ENCODE results near the gene GRIN1. TPM values are rescaled to one million over a fixed set of nuclear protein-coding genes. Genes with fewer than 3 reads are reported as not detected.

GRIN1 gene
- total and polyA plus RNA-seq, 10 of the 15 experiments (the other 5 are each of a cell fraction or from before 2014, with no cell fraction given) = 0.05 to 0.10 (median 0.06) TPM; not detected in 6

DNA sequence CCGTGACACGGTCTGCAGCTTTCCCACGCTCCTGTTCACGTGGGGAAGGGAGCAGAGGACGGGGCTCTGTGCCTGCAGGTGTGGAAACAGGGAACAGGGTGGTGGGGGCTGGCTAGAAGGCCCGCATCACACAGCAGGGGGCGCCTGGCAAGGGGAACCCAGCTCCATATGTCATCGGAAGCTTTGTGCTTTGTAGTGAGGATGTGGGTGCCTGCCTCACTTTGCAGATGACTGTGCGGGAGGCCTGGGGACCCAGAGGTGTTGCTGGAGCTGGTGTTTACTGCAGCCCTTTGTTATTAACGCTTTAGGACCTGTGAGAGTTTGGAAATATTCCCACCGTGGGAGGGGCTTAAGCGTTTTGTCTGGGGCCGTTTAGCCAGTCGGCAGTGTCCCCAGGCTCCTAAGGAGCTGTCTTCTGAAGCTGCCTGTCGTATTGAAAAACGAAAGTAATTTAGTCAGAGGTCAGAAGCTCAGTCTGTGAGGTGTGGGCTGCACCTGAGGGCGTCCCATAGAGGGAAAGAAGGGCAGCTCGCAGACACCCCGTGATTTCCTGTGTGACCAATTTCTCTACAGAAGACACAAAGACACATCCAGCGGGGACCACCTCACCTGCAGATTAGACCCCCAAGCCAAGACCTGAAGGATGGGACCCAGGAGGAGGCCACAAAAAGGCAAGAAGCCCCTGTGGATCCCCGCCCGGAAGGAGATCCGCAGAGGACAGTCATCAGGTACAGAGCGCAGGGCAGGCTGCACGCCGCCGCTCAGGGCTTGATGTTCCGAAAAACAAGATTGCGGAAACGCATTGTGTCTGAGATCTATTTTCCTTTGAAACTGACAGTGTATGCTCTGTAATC, 43.1 kb upstream of the GRIN1 start (continued):
- TF ChIP-seq, protein P1, sequence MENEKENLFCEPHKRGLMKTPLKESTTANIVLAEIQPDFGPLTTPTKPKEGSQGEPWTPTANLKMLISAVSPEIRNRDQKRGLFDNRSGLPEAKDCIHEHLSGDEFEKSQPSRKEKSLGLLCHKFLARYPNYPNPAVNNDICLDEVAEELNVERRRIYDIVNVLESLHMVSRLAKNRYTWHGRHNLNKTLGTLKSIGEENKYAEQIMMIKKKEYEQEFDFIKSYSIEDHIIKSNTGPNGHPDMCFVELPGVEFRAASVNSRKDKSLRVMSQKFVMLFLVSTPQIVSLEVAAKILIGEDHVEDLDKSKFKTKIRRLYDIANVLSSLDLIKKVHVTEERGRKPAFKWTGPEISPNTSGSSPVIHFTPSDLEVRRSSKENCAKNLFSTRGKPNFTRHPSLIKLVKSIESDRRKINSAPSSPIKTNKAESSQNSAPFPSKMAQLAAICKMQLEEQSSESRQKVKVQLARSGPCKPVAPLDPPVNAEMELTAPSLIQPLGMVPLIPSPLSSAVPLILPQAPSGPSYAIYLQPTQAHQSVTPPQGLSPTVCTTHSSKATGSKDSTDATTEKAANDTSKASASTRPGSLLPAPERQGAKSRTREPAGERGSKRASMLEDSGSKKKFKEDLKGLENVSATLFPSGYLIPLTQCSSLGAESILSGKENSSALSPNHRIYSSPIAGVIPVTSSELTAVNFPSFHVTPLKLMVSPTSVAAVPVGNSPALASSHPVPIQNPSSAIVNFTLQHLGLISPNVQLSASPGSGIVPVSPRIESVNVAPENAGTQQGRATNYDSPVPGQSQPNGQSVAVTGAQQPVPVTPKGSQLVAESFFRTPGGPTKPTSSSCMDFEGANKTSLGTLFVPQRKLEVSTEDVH (IDR thresholded peaks at IDR 0.05; ENCODE audit: low read depth, partially characterized antibody) = no peak
- TF ChIP-seq FOXM1 (IDR thresholded peaks at IDR 0.05; ENCODE audit: low read depth, low read length) = peak; percentile 51; the same call in 1 of the 2 replicates
- 0 out of 2 replicates have a peak, but pooled peaks have one; percentile 73 for TF ChIP-seq TCF3 (IDR thresholded peaks at IDR 0.05; ENCODE audit: borderline replicate concordance, insufficient read depth, low read depth, low read length)
- TF ChIP-seq TCF12 (IDR thresholded peaks at IDR 0.05; ENCODE audit: low read depth, low read length) = peak; percentile 59; the same call in 1 of the 2 replicates
- peak; percentile 47; the same call in 1 of the 2 replicates for TF ChIP-seq GATAD2B (conservative IDR thresholded peaks at IDR 0.05; ENCODE audit: low read depth)
- no peak for TF ChIP-seq RFX5 (IDR thresholded peaks at IDR 0.05; ENCODE audit: low read depth, low read length)
- TF ChIP-seq ZNF207 (IDR thresholded peaks at IDR 0.05; ENCODE audit: borderline replicate concordance) = peak; percentile 33; the same call in 1 of the 2 replicates
- peak in 1 of 2 experiments; percentile 68; a peak in 1 of 4 replicates for TF ChIP-seq BHLHE40 (IDR thresholded peaks at IDR 0.05; ENCODE audit: borderline replicate concordance in 1 of 2, low read depth in 2 of 2, low read length in 1 of 2)
- TF ChIP-seq, protein P2, sequence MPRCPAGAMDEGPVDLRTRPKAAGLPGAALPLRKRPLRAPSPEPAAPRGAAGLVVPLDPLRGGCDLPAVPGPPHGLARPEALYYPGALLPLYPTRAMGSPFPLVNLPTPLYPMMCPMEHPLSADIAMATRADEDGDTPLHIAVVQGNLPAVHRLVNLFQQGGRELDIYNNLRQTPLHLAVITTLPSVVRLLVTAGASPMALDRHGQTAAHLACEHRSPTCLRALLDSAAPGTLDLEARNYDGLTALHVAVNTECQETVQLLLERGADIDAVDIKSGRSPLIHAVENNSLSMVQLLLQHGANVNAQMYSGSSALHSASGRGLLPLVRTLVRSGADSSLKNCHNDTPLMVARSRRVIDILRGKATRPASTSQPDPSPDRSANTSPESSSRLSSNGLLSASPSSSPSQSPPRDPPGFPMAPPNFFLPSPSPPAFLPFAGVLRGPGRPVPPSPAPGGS (IDR thresholded peaks at IDR 0.05; ENCODE audit: borderline replicate concordance, insufficient read depth, low read depth, low read length, poor library complexity, severe bottlenecking) = no peak
- TF ChIP-seq, protein P3, sequence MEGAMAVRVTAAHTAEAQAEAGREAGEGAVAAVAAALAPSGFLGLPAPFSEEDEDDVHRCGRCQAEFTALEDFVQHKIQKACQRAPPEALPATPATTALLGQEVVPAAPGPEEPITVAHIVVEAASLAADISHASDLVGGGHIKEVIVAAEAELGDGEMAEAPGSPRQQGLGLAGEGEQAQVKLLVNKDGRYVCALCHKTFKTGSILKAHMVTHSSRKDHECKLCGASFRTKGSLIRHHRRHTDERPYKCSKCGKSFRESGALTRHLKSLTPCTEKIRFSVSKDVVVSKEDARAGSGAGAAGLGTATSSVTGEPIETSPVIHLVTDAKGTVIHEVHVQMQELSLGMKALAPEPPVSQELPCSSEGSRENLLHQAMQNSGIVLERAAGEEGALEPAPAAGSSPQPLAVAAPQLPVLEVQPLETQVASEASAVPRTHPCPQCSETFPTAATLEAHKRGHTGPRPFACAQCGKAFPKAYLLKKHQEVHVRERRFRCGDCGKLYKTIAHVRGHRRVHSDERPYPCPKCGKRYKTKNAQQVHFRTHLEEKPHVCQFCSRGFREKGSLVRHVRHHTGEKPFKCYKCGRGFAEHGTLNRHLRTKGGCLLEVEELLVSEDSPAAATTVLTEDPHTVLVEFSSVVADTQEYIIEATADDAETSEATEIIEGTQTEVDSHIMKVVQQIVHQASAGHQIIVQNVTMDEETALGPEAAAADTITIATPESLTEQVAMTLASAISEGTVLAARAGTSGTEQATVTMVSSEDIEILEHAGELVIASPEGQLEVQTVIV (IDR thresholded peaks at IDR 0.05; ENCODE audit: borderline replicate concordance, partially characterized antibody) = no peak
- TF ChIP-seq, protein P4, sequence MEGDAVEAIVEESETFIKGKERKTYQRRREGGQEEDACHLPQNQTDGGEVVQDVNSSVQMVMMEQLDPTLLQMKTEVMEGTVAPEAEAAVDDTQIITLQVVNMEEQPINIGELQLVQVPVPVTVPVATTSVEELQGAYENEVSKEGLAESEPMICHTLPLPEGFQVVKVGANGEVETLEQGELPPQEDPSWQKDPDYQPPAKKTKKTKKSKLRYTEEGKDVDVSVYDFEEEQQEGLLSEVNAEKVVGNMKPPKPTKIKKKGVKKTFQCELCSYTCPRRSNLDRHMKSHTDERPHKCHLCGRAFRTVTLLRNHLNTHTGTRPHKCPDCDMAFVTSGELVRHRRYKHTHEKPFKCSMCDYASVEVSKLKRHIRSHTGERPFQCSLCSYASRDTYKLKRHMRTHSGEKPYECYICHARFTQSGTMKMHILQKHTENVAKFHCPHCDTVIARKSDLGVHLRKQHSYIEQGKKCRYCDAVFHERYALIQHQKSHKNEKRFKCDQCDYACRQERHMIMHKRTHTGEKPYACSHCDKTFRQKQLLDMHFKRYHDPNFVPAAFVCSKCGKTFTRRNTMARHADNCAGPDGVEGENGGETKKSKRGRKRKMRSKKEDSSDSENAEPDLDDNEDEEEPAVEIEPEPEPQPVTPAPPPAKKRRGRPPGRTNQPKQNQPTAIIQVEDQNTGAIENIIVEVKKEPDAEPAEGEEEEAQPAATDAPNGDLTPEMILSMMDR (IDR thresholded peaks at IDR 0.05 in 2 of 3, conservative IDR thresholded peaks at IDR 0.05 in 1 of 3; ENCODE audit: control insufficient read depth in 2 of 3, extremely low read depth in 1 of 3, insufficient read depth in 1 of 3, low read depth in 3 of 3, low read length in 3 of 3) = peak; percentile 63 to 84 (median 67)
- no peak for TF ChIP-seq STAT3 (IDR thresholded peaks at IDR 0.05; ENCODE audit: low read depth, low read length)
- TF ChIP-seq MYB (IDR thresholded peaks at IDR 0.05; ENCODE audit: borderline replicate concordance, low read depth, low read length) = no peak
- TF ChIP-seq NBN (IDR thresholded peaks at IDR 0.05) = peak; percentile 95
- peak; percentile 69 for TF ChIP-seq SP1 (IDR thresholded peaks at IDR 0.05; ENCODE audit: low read depth, low read length)
- TF ChIP-seq HDAC6 (IDR thresholded peaks at IDR 0.05; ENCODE audit: unreplicated experiment) = no peak
- no peak for TF ChIP-seq SIX5 (IDR thresholded peaks at IDR 0.05; ENCODE audit: low read depth, low read length, severe bottlenecking)
- TF ChIP-seq NR2F1 (conservative IDR thresholded peaks at IDR 0.05) = peak; percentile 93
